Measurements from ENCODE around the gene PTGER4. TPM values are rescaled to one million over a fixed set of nuclear protein-coding genes. Genes with fewer than 3 reads are reported as not detected.

Gene PTGER4
- total RNA-seq, 1 experiment from 2014 or later = 0.92 TPM

- TF ChIP-seq, protein P1, sequence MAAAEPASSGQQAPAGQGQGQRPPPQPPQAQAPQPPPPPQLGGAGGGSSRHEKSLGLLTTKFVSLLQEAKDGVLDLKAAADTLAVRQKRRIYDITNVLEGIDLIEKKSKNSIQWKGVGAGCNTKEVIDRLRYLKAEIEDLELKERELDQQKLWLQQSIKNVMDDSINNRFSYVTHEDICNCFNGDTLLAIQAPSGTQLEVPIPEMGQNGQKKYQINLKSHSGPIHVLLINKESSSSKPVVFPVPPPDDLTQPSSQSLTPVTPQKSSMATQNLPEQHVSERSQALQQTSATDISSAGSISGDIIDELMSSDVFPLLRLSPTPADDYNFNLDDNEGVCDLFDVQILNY (CRISPR knock-in tag; IDR thresholded peaks at IDR 0.05) = no peak
- TF ChIP-seq CBFB (CRISPR knock-in tag; IDR thresholded peaks at IDR 0.05; ENCODE audit: low read depth) (no peak), SP1 (CRISPR knock-in tag; conservative IDR thresholded peaks at IDR 0.05) (no peak)
Measured at GRCh38 chr5:40656766-40657165, 22.9 kb upstream of the PTGER4 start (continued).

DNA sequence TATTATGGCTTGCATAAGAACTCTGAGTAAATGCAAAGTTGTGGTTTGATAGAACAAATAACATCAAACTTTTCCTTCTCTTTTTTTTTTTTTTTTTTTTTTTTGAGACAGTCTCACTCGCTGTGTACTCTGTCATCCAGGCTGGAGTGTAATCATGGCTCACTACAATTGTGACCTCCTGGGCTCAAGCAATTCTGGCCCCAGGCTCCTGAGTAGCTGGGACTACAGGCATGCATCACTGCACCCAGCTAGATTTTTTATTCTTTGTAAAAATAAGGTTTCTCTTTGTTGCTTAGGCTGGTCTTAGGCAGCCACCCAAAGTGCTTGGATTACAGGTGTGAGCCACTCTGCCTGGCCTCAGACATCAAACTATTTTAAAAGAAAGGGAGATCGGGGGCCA lies 19.0 kb upstream of the PTGER4 start:
- ATAC-seq = no peak
- no peaks in the 10 kb centered on the region for H3K36me3 Mint-ChIP-seq
- no peak overlapping the region for H3K4me3 Mint-ChIP-seq
- CTCF ChIA-PET = no interaction called here
- POLR2A ChIA-PET = no interaction called here
- TF ChIP-seq FOXP4 (CRISPR knock-in tag; IDR thresholded peaks at IDR 0.05) = no peak
- TF ChIP-seq, protein P2, sequence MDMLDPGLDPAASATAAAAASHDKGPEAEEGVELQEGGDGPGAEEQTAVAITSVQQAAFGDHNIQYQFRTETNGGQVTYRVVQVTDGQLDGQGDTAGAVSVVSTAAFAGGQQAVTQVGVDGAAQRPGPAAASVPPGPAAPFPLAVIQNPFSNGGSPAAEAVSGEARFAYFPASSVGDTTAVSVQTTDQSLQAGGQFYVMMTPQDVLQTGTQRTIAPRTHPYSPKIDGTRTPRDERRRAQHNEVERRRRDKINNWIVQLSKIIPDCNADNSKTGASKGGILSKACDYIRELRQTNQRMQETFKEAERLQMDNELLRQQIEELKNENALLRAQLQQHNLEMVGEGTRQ (CRISPR knock-in tag; IDR thresholded peaks at IDR 0.05) = no peak
- DNase-seq (ENCODE audit: low spot score) = no peak
- H3K9me3 Mint-ChIP-seq = no peaks in the 10 kb centered on the region
- H3K27ac Mint-ChIP-seq = no peak overlapping the region
- no peaks in the 10 kb centered on the region; the same call in 1 of the 2 replicates for H3K27me3 Mint-ChIP-seq (ENCODE audit: low read depth)
- no peaks in the 10 kb centered on the region for H3K4me1 Mint-ChIP-seq

DNA sequence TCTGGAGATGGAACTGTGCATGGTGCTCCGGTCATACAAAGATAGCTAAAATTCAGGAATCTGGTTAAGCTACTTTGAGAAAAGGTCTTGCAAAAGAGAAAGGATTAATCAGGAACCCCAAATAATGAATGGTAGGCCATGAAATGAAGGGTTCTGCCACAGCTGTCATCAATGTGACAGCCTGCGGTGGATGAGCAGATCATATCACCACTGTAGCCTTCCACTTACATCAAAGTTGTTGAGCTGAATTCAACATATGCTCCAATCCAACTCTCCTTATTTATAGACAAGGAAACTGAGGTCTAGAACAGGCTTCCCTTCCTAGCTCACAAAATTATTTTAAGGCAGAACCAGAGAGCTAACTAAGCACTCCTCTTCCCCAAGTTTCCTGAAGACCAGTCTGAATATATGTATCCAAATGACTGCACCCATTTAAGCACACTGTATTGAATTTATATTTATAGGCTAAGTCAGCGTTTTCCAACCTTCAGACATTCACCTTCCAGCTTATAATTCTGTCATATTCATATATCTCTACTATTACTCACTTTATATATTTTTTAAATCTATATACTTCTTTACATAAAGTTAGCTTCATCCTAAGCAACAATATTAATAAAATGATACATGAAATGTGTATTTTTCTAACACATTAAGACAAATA lies 13.9 kb upstream of the PTGER4 start:
- H3K4me1 Mint-ChIP-seq = no peaks in the 10 kb centered on the region
- H3K27ac Mint-ChIP-seq = no peak overlapping the region
- no peak for ATAC-seq
- no peak overlapping the region for H3K4me3 Mint-ChIP-seq
- DNase-seq (ENCODE audit: low spot score) = no peak
- ChIA-PET CTCF (no interaction called here), POLR2A (no interaction called here)
- H3K27me3 Mint-ChIP-seq (ENCODE audit: low read depth) = no peaks in the 10 kb centered on the region
- TF ChIP-seq EMX1 (CRISPR knock-in tag; IDR thresholded peaks at IDR 0.05) (no peak), TEAD1 (CRISPR knock-in tag; IDR thresholded peaks at IDR 0.05) (no peak), CREM (CRISPR knock-in tag; IDR thresholded peaks at IDR 0.05) (no peak)
- no peaks in the 10 kb centered on the region for H3K36me3 Mint-ChIP-seq
- H3K9me3 Mint-ChIP-seq = no peaks in the 10 kb centered on the region

GRCh38 chr5:40666657-40667056 lies 13.1 kb upstream of the PTGER4 start:
- TF ChIP-seq NR3C1 (CRISPR knock-in tag; conservative IDR thresholded peaks at IDR 0.05; ENCODE audit: low read depth) (no peak), CREB1 (CRISPR knock-in tag; IDR thresholded peaks at IDR 0.05) (no peak), HMGXB4 (CRISPR knock-in tag; IDR thresholded peaks at IDR 0.05) (no peak), ESRRA (CRISPR knock-in tag; IDR thresholded peaks at IDR 0.05; ENCODE audit: borderline replicate concordance) (no peak), TP53 (CRISPR knock-in tag; IDR thresholded peaks at IDR 0.05) (no peak)
- TF ChIP-seq, protein P3, sequence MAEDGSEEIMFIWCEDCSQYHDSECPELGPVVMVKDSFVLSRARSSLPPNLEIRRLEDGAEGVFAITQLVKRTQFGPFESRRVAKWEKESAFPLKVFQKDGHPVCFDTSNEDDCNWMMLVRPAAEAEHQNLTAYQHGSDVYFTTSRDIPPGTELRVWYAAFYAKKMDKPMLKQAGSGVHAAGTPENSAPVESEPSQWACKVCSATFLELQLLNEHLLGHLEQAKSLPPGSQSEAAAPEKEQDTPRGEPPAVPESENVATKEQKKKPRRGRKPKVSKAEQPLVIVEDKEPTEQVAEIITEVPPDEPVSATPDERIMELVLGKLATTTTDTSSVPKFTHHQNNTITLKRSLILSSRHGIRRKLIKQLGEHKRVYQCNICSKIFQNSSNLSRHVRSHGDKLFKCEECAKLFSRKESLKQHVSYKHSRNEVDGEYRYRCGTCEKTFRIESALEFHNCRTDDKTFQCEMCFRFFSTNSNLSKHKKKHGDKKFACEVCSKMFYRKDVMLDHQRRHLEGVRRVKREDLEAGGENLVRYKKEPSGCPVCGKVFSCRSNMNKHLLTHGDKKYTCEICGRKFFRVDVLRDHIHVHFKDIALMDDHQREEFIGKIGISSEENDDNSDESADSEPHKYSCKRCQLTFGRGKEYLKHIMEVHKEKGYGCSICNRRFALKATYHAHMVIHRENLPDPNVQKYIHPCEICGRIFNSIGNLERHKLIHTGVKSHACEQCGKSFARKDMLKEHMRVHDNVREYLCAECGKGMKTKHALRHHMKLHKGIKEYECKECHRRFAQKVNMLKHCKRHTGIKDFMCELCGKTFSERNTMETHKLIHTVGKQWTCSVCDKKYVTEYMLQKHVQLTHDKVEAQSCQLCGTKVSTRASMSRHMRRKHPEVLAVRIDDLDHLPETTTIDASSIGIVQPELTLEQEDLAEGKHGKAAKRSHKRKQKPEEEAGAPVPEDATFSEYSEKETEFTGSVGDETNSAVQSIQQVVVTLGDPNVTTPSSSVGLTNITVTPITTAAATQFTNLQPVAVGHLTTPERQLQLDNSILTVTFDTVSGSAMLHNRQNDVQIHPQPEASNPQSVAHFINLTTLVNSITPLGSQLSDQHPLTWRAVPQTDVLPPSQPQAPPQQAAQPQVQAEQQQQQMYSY (CRISPR knock-in tag; IDR thresholded peaks at IDR 0.05) = no peak
- H3K9me3 Mint-ChIP-seq = no peaks in the 10 kb centered on the region
- H3K27ac Mint-ChIP-seq = no peak overlapping the region
- DNase-seq (ENCODE audit: low spot score) (no peak), ATAC-seq (no peak)
- H3K36me3 Mint-ChIP-seq = no peaks in the 10 kb centered on the region
- ChIA-PET POLR2A (no interaction called here), CTCF (no interaction called here)
- no peak overlapping the region for H3K4me3 Mint-ChIP-seq
- H3K4me1 Mint-ChIP-seq = no peaks in the 10 kb centered on the region
- H3K27me3 Mint-ChIP-seq (ENCODE audit: low read depth) = no peaks in the 10 kb centered on the region
